Measurements from ENCODE around the gene FAM13A.

- TF ChIP-seq EZH2phosphoT487 (IDR thresholded peaks at IDR 0.05; ENCODE audit: insufficient read depth, low read depth) (no peak), EZH2 (IDR thresholded peaks at IDR 0.05; ENCODE audit: insufficient read depth, poor library complexity, severe bottlenecking) (no peak)
Observed at GRCh38 chr4:89021062-89021461, 35.9 kb downstream of the FAM13A start.
